GM12878 (cell line): Measurements from ENCODE around the gene CACNA1H. TPM values are rescaled to one million over a fixed set of nuclear protein-coding genes. Genes with fewer than 3 reads are reported as not detected.

Experiments used
- ATAC-seq: fragments of 200-7000 bp; cut with Tn5 transposase; 3 replicates; pipeline ENCODE4 v1.9.1; 2020; ENCODE audit warnings: mild to moderate bottlenecking, moderate library complexity
- BruUV-seq: library from RNA; stranded (reverse); fragments of 400-500 nt; replicated peaks from 2 replicates; lab custom pipeline; 2021; lab: Mats Ljungman, UMichigan
- CTCF ChIA-PET: fragments of 300-600 bp; sonication (Branson Sonifier 250); formaldehyde crosslinking; extraction: SDS; loops from one replicate; lab custom pipeline; 2021; ENCODE audit warnings: inconsistent platforms; lab: Yijun Ruan, JAX
- POLR2A ChIA-PET: fragments of 350-600 bp; formaldehyde crosslinking; extraction: SDS; loops from one replicate; lab custom pipeline; 2021; ENCODE audit warnings: inconsistent platforms; lab: Charles Lee
- RAD21 ChIA-PET: fragments of 300-600 bp; sonication (Branson Sonifier 250); formaldehyde crosslinking; loops from one replicate; lab custom pipeline; 2023; ENCODE audit warnings: antibody characterized with exemption; ENCODE audit not compliant: unreplicated experiment; lab: Charles Lee
- SMC1A ChIA-PET: fragments of 300-600 bp; sonication (Branson Sonifier 250); formaldehyde crosslinking; loops from one replicate; lab custom pipeline; 2023; ENCODE audit not compliant: unreplicated experiment, uncharacterized antibody; lab: Charles Lee
- DNase-seq: peaks from one replicate; pipeline ENCODE4 v3.0.0-alpha.2; 2011; ENCODE audit warnings: low read depth, low spot score
- FAIRE-seq: peaks from 3 replicates; lab custom pipeline; 2011; peaks lifted over from hg19 to GRCh38; lab: Jason Lieb, UNC
- H2AFZ ChIP-seq: 2 replicates; pipeline ENCODE4 v1.6.0; 2011; ENCODE audit warnings: low read depth, low read length, control low read depth; ENCODE audit not compliant: control insufficient read depth
- H3K27ac ChIP-seq: 2 replicates; pipeline ENCODE4 v1.5.1; 2011; ENCODE audit warnings: control low read depth; ENCODE audit not compliant: control insufficient read depth, insufficient read depth
- H3K27me3 ChIP-seq, 2 experiments: replicated peaks in 1 of 2; 2 replicates each; pipeline versions ENCODE4 v1.6.0 to v1.6.1; 2011; ENCODE audit warnings: low read length in 1 of 2; ENCODE audit not compliant: control insufficient read depth in 2 of 2, insufficient read depth in 2 of 2
- H3K36me3 ChIP-seq, 2 experiments: 2 replicates each; pipeline ENCODE4 v1.5.1; 2011; ENCODE audit warnings: low read length in 1 of 2; ENCODE audit not compliant: control insufficient read depth in 2 of 2, insufficient read depth in 2 of 2
- H3K4me1 ChIP-seq: 2 replicates; pipeline ENCODE4 v1.6.1; 2011; ENCODE audit warnings: mild to moderate bottlenecking, low read length, moderate library complexity, mixed read lengths; ENCODE audit not compliant: control insufficient read depth, insufficient read depth
- H3K4me2 ChIP-seq: 2 replicates; pipeline ENCODE4 v1.6.0; 2011; ENCODE audit warnings: control low read depth; ENCODE audit not compliant: control insufficient read depth, insufficient read depth
- H3K4me3 ChIP-seq: fragments of 200-600 bp; sonication (generic); 2 replicates; pipeline ENCODE4 v1.5.1; 2016
- H3K79me2 ChIP-seq: 2 replicates; pipeline ENCODE4 v1.6.0; 2011; ENCODE audit warnings: low read length; ENCODE audit not compliant: control insufficient read depth, insufficient read depth
- H3K9ac ChIP-seq: 2 replicates; pipeline ENCODE4 v1.8.0; 2011; ENCODE audit warnings: low read length, control low read depth, mixed read lengths; ENCODE audit not compliant: control insufficient read depth, insufficient read depth
- H3K9me3 ChIP-seq: replicated peaks from 3 replicates; pipeline ENCODE4 v1.5.1; 2011; ENCODE audit warnings: mild to moderate bottlenecking, low read length; ENCODE audit not compliant: control insufficient read depth, insufficient read depth
- H4K20me1 ChIP-seq: 2 replicates; pipeline ENCODE4 v1.6.0; 2011; ENCODE audit not compliant: control insufficient read depth, insufficient read depth
- CHD4 ChIP-seq: fragments of 200-600 bp; sonication (generic); IDR thresholded peaks from 2 replicates; pipeline ENCODE4 v1.6.1; 2016; ENCODE audit warnings: mild to moderate bottlenecking
- FOS ChIP-seq: IDR thresholded peaks from 3 replicates; pipeline ENCODE4 v1.6.1; 2011; ENCODE audit warnings: borderline replicate concordance; ENCODE audit not compliant: insufficient read length; ENCODE audit errors: extremely low read depth
- IKZF2 ChIP-seq, 2 experiments: fragments of 450-650 bp; IDR thresholded peaks; 2 replicates each; pipeline ENCODE4 v1.6.1; 2017; ENCODE audit warnings: mild to moderate bottlenecking in 2 of 2, moderate library complexity in 2 of 2
- MEF2B ChIP-seq: fragments of 450-650 bp; IDR thresholded peaks from 2 replicates; pipeline ENCODE4 v1.6.1; 2018; ENCODE audit warnings: mild to moderate bottlenecking, moderate library complexity; ENCODE audit not compliant: partially characterized antibody, poor library complexity, severe bottlenecking
- RBBP5 ChIP-seq: fragments of 200-600 bp; sonication (generic); conservative IDR thresholded peaks from 2 replicates; pipeline ENCODE4 v1.6.1; 2016
- SIN3A ChIP-seq: IDR thresholded peaks from 2 replicates; pipeline ENCODE4 v1.6.1; 2012; ENCODE audit warnings: low read depth, low read length, improper control_type of control experiment
- SPI1 ChIP-seq: IDR thresholded peaks from 2 replicates; pipeline ENCODE4 v1.6.1; 2011; ENCODE audit warnings: low read depth, mild to moderate bottlenecking, low read length, moderate library complexity, borderline replicate concordance; ENCODE audit not compliant: insufficient read depth
- SUPT20H ChIP-seq: IDR thresholded peaks from 2 replicates; pipeline ENCODE4 v1.6.1; 2011; ENCODE audit warnings: low read depth, mild to moderate bottlenecking, low read length, moderate library complexity, borderline replicate concordance; ENCODE audit not compliant: control insufficient read depth
- ZNF384 ChIP-seq: IDR thresholded peaks from 2 replicates; pipeline ENCODE4 v1.6.1; 2012; ENCODE audit warnings: low read depth, mild to moderate bottlenecking, low read length, improper control_type of control experiment, borderline replicate concordance
- whole genome bisulfite sequencing: methylation state at CpG from one replicate; pipeline ENCODE4 v1.1.6; 2016; ENCODE audit warnings: low lambda C conversion rate; ENCODE audit not compliant: insufficient replicate concordance, insufficient coverage; ENCODE audit errors: missing lambda C conversion rate; 5-methylcytosine and 5-hydroxymethylcytosine counted together
- in situ Hi-C: fragments of 300-500 bp; cut with MboI; formaldehyde crosslinking; loops from 9 replicates; pipeline ENCODE4 v1.14.3; 2018; ENCODE audit warnings: mixed read lengths
- intact Hi-C: fragments of 100-400 bp; cut with micrococcal nuclease; formaldehyde crosslinking; loops from one replicate; pipeline ENCODE4 v1.14.2; 2022; ENCODE audit not compliant: unreplicated experiment
- polyA plus RNA-seq, 11 experiments: library from polyadenylated mRNA; depleted of rRNA in 4 of 11; unstranded in 6 of 11; stranded (reverse) in 5 of 11; fragments of >200 nt; fragmentation: Nextera tagmentation in 4 of 11; fragmentation: Illumina TruSeq in 1 of 11; extraction: Ambion mirVana in 4 of 11; extraction: Trizol in 1 of 11; gene quantifications; 1 replicate in 1 of 11; 2 replicates in 10 of 11; pipeline versions ENCODE4 v1.2.1 to v1.2.3, GENCODE V29; 2011 to 2016; ENCODE audit warnings: inconsistent platforms in 2 of 11, missing spikeins in 2 of 11, low read depth in 1 of 11
- total RNA-seq, 4 experiments: library from RNA; depleted of rRNA in 3 of 4; stranded (reverse); fragments of >200 nt in 3 of 4; fragmentation: Illumina TruSeq in 1 of 4; extraction: Trizol in 1 of 4; gene quantifications; 2 replicates each; pipeline versions ENCODE4 v1.2.1 to v1.2.3, GENCODE V29; 2013 to 2021

Gene CACNA1H
- total and polyA plus RNA-seq, 10 of the 15 experiments (the other 5 are each of a cell fraction or from before 2014, with no cell fraction given) = 0.03 to 0.54 TPM; not detected in 8

GRCh38 chr16:1164382-1164781, 11.5 kb downstream of the CACNA1H start:
- ATAC-seq = no peak
- CTCF ChIA-PET = no interaction called here
- H3K4me2 ChIP-seq = no peak overlapping the region
- TF ChIP-seq MEF2B = no peak
- no peak for TF ChIP-seq CHD4
- no peak for TF ChIP-seq IKZF2 (IDR thresholded peaks at IDR 0.05)
- no peak for TF ChIP-seq SUPT20H
- TF ChIP-seq SIN3A = no peak
- no peak for TF ChIP-seq FOS
- TF ChIP-seq SPI1 = no peak
- no peak for TF ChIP-seq ZNF384
- 77% methylated on average over 14 of the region's 14 CpGs for WGBS
- no peak for FAIRE-seq
- BruUV-seq = no TSS peak
- RAD21 ChIA-PET = no interaction called here
- POLR2A ChIA-PET = no interaction called here
- H3K27me3 ChIP-seq = no peaks in the 10 kb centered on the region
- no peaks in the 10 kb centered on the region for H4K20me1 ChIP-seq
- no peak overlapping the region for H3K9ac ChIP-seq
- in situ Hi-C loops = no loop called here
- no peaks in the 10 kb centered on the region for H3K9me3 ChIP-seq
- intact Hi-C loops = no loop called here
- H3K79me2 ChIP-seq = no peaks in the 10 kb centered on the region
- DNase-seq = no peak
- H3K4me1 ChIP-seq = no peaks in the 10 kb centered on the region
- no peak overlapping the region for H2AFZ ChIP-seq
- SMC1A ChIA-PET = no interaction called here
- H3K27ac ChIP-seq = no peak overlapping the region
- no peak overlapping the region for H3K4me3 ChIP-seq
- H3K36me3 ChIP-seq = no peaks in the 10 kb centered on the region

- Histone ChIP-seq H3K9me3 (no peaks in the 10 kb centered on the region), H3K4me2 (no peak overlapping the region), H2AFZ (no peak overlapping the region), H3K27ac (no peak overlapping the region), H3K4me3 (no peak overlapping the region), H3K27me3 (no peaks in the 10 kb centered on the region), H3K4me1 (no peaks in the 10 kb centered on the region), H3K79me2 (no peaks in the 10 kb centered on the region), H3K36me3 (no peaks in the 10 kb centered on the region), H4K20me1 (no peaks in the 10 kb centered on the region), H3K9ac (no peak overlapping the region)
- intact Hi-C loops (no loop called here), in situ Hi-C loops (no loop called here)
- 51% methylated on average over 17 of the region's 17 CpGs for WGBS
- ATAC-seq = no peak
- CTCF ChIA-PET = no interaction called here
- no TSS peak for BruUV-seq
- POLR2A ChIA-PET = no interaction called here
- DNase-seq = no peak
- SMC1A ChIA-PET = no interaction called here
- FAIRE-seq = no peak
- RAD21 ChIA-PET = no interaction called here
- TF ChIP-seq RBBP5 = no peak
Measured at GRCh38 chr16:1164975-1165374, 12.1 kb downstream of the CACNA1H start.
